ENCODE measurements around the gene GPR146. TPM values are rescaled to one million over a fixed set of nuclear protein-coding genes. Genes with fewer than 3 reads are reported as not detected.

Gene GPR146
- total and polyA plus RNA-seq, 2 of the 13 experiments (the other 11 are each of a cell fraction or from before 2014, with no cell fraction given) = 2.0 to 15.9 TPM

GRCh38 chr7:1059200-1060091 is 15.1 kb downstream of the GPR146 start:
- no peaks in the 10 kb centered on the region for H3K9me3 ChIP-seq (ENCODE audit: low read length)
- peaks cover 4% of the 10 kb centered on the region for H3K4me1 ChIP-seq (ENCODE audit: insufficient read depth, low read length)
- in situ Hi-C loops (cut with HindIII; ENCODE audit: extremely low pct_ligation_motif_present, low pct_unique_long_range_greater_than_20kb) = no loop called here
- FAIRE-seq = no peak
- 96% methylated on average over 55 of the region's 55 CpGs for WGBS (ENCODE audit: low lambda C conversion rate)
- no peak overlapping the region for H3K4me3 ChIP-seq (replicated peaks in 1 of 3; ENCODE audit: insufficient read depth in 1 of 3, low read depth in 2 of 3, low read length in 3 of 3)
- no peaks in the 10 kb centered on the region for H4K20me1 ChIP-seq (ENCODE audit: insufficient read depth, low read length)
- no peak overlapping the region for H2AFZ ChIP-seq (ENCODE audit: low read length)
- H3K79me2 ChIP-seq (ENCODE audit: insufficient read depth, low read length) = no peaks in the 10 kb centered on the region
- H3K27ac ChIP-seq (ENCODE audit: extremely low read length, insufficient read depth, low read length) = no peak overlapping the region
- DNase-seq (ENCODE audit: low spot score) = no peak
- H3K4me2 ChIP-seq (ENCODE audit: low read depth, low read length) = no peak overlapping the region
- peaks cover 9 to 14% of the 10 kb centered on the region in 2 experiments; a peak in 4 of 5 replicates for H3K36me3 ChIP-seq (replicated peaks in 1 of 2; ENCODE audit: control insufficient read depth in 1 of 2, insufficient read depth in 2 of 2, low read length in 2 of 2)
- no TSS peak for BruUV-seq (replicated peaks)
- intact Hi-C loops (cut with micrococcal nuclease; ENCODE audit: unreplicated experiment) = no loop called here
- H3K9ac ChIP-seq (ENCODE audit: insufficient read depth, low read depth, low read length) = no peak overlapping the region
- no peaks in the 10 kb centered on the region for H3K27me3 ChIP-seq (ENCODE audit: control insufficient read depth in 1 of 2, insufficient read depth in 2 of 2, low read length in 2 of 2)
- peak; percentile 22 for ATAC-seq
- POLR2A ChIA-PET = no interaction called here
- CTCF ChIA-PET (ENCODE audit: low intra/inter-chr PET ratio, low total read pairs) = no interaction called here
- TF ChIP-seq PREB (CRISPR knock-in tag; IDR thresholded peaks at IDR 0.05) (no peak), GMEB2 (CRISPR knock-in tag; IDR thresholded peaks at IDR 0.05; ENCODE audit: low read depth) (no peak), ZFP91 (CRISPR knock-in tag; IDR thresholded peaks at IDR 0.05; ENCODE audit: borderline replicate concordance) (no peak), HNF1A (IDR thresholded peaks at IDR 0.05; ENCODE audit: low read depth) (no peak), HNF1A (CRISPR knock-in tag; IDR thresholded peaks at IDR 0.05; ENCODE audit: borderline replicate concordance) (no peak), RORA (CRISPR knock-in tag; IDR thresholded peaks at IDR 0.05) (no peak), ZBTB4 (CRISPR knock-in tag; IDR thresholded peaks at IDR 0.05; ENCODE audit: borderline replicate concordance) (no peak)

Data from HepG2 (cell line).